CMK (cell line): Measurements from ENCODE around the gene CPLX1.

Source experiments
- DNase-seq: peaks from one replicate; pipeline ENCODE4 v3.0.0-alpha.2; 2010; ENCODE audit warnings: low read depth

The CPLX1 gene

GRCh38 chr4:832536-832935, 6.6 kb upstream of the CPLX1 start:
- no peak for DNase-seq

- DNase-seq, result no peak
These were observed 6.2 kb upstream of the CPLX1 start for GRCh38 chr4:832108-832507.

- no peak for DNase-seq
These were observed 5.5 kb upstream of the CPLX1 start for GRCh38 chr4:831483-831805.

- no peak for DNase-seq
These were observed 4.9 kb upstream of the CPLX1 start for GRCh38 chr4:830601-831482.

GRCh38 chr4:829761-830600, 4.1 kb upstream of the CPLX1 start:
- no peak for DNase-seq

- no peak for DNase-seq
These were observed 3.4 kb upstream of the CPLX1 start for GRCh38 chr4:829291-829690.

- DNase-seq, result no peak
These were observed 2.8 kb upstream of the CPLX1 start for GRCh38 chr4:828641-829271.

- DNase-seq, result no peak
These were observed 1.5 kb upstream of the CPLX1 start for GRCh38 chr4:827209-828081.

GRCh38 chr4:826508-827208, 729 bp upstream of the CPLX1 start:
- DNase-seq, result no peak

GRCh38 chr4:825063-825970, 612 bp downstream of the CPLX1 start:
- no peak for DNase-seq

GRCh38 chr4:824461-825062, 1.4 kb downstream of the CPLX1 start:
- no peak for DNase-seq

GRCh38 chr4:823761-824460, 2.0 kb downstream of the CPLX1 start:
- DNase-seq, result no peak

GRCh38 chr4:823176-823760, 2.7 kb downstream of the CPLX1 start:
- no peak for DNase-seq

- DNase-seq, result no peak
These were observed 3.4 kb downstream of the CPLX1 start for GRCh38 chr4:822361-823175.

- no peak for DNase-seq
These were observed 4.3 kb downstream of the CPLX1 start for GRCh38 chr4:821631-822030.

- no peak for DNase-seq
These were observed 4.7 kb downstream of the CPLX1 start for GRCh38 chr4:821181-821591.

GRCh38 chr4:820230-821172, 5.4 kb downstream of the CPLX1 start:
- no peak for DNase-seq
